ENCODE data around the gene CCDC12.

Gene CCDC12

DNA sequence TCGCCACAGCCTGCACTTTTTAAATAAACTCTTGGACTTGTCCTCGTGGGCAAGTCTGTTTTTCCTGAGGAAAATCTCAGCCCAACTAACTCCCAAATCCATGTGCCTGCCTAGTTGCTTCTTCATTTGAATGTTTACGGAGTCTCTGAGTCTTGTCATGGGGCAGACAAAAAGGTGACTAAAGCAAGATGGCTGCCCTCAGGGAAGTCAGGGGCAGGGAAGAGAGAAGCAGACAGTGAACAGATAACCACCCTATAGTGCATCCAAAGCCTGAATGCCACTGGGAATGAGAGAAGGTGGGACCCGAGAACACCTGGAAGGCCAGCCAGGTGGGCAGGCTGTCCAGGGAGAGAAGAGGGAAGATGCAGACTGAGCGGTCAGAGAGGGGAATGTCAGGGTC lies 21.4 kb downstream of the CCDC12 start:
- no peak for DNase-seq (ENCODE audit: low spot score)

DNA sequence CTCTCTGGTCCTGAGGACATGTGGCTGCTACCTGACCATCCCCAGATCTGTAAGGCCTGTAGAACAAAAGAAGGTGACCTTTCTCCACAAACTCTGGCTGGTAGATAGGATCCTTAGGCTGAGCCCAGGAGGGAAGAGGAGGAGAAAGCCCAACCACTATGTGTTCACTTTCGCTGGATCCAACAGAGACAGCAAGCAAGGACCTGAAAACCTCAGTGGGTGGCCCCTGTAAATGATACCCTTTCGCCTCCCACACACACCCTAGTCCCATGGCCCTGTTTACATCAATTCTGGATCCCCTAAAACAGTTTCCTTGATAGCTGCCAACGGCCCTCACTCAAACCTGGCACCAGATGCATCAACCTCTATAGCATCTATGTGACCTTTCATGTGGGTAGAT lies 22.4 kb downstream of the CCDC12 start:
- DNase-seq (ENCODE audit: low spot score): no peak

DNA sequence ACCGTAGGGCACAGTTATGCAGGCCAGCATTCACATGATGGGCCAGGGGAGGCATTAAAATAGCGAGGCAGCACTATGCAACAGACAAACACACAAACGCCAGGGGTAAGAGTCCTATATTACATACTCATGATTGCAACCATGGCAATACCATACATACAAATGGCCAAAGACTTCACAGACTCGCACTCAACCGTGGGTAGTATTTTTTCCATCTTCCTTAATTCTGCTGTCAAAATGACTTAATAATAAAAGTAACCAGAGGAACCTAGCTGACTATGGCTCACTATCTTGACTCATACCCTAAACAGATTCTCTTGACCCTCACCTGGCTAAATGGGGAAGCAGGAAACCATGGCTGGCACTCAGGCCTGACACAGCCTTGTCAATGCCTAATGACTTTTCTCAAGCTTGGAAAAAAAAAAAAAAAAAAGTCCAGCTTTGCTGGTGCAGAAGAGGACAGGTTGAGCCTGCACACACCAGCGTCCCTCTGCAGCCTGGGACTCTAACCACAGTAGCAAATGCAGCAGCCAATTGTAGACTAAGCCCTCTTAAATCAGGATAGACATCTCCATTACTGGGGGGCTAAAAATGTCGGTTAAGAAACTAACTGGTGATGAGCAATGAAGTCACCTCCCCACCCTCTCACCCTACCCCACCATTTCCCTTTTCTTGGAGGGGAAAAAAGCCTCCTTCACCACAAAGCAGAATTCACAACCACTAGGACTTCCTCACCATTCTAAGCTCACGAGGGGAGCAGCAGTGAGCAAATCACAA lies 23.1 kb downstream of the CCDC12 start:
- DNase-seq (ENCODE audit: low spot score): no peak

DNA sequence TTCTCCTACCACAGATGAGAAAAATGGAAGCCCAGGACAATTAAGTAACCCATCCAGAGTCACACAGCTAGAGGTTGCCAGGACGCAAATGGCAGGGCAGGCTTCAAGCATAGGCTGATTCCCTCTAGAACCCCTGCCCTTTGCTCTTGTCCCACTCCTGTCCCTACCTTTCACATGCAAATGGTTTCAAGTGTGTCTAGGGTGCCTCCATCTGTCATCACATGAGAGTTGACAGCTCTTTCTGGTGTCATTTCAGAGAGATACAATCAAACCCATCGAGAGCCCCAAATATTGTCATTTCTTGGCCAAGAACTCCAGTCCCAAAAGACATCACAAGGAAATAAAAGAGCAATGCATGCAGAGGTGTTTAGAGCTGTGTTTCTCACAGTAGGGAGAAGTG lies 23.7 kb downstream of the CCDC12 start:
- DNase-seq (ENCODE audit: low spot score): no peak

DNA sequence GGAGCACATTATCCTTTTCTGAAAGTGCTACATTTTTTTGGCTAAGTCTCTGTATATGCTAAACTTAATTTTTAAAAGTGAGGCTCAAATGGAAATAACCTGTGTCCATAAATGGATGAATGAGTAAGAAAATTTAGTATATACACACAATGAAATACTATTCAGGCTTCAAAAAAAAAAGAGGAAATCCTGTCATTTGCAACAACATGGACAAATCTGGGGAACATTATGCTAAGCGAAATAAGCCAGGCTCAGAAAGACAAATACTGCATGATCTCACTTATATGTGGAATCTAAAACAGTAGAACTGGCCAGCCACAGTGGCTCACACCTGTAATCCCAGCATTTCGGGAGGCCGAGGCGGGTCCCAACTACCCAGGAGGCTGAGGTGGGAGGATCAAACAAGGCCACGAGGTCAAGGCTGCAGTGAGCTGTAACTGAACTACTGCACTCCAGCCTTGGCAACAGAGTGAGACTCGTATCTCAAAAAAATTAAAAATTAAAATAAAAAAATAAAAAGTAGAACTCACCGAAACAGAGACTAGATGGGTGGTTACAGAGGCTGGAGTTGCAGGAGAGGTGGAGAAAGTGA lies 25.8 kb downstream of the CCDC12 start:
- DNase-seq (ENCODE audit: low spot score): no peak

DNA sequence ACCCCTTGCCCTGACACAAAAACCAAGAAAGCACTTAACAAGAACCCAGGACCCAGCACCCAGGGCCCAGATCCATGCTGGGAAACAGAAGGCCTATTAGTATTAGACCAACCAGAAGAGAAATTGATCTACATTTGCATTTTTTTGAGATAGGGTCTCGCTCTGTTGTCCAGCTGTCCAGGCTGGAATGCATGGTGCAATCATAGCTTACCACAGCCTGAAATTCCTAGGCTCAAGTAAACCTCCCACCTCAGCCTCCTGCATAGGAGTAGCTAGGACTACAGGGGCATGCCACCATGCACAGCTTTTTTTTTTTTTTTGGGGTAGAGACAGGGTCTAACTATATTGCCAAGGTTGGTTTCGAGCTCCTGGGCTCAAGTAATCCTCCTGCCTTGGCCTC lies 26.4 kb downstream of the CCDC12 start:
- DNase-seq (ENCODE audit: low spot score): no peak

DNA sequence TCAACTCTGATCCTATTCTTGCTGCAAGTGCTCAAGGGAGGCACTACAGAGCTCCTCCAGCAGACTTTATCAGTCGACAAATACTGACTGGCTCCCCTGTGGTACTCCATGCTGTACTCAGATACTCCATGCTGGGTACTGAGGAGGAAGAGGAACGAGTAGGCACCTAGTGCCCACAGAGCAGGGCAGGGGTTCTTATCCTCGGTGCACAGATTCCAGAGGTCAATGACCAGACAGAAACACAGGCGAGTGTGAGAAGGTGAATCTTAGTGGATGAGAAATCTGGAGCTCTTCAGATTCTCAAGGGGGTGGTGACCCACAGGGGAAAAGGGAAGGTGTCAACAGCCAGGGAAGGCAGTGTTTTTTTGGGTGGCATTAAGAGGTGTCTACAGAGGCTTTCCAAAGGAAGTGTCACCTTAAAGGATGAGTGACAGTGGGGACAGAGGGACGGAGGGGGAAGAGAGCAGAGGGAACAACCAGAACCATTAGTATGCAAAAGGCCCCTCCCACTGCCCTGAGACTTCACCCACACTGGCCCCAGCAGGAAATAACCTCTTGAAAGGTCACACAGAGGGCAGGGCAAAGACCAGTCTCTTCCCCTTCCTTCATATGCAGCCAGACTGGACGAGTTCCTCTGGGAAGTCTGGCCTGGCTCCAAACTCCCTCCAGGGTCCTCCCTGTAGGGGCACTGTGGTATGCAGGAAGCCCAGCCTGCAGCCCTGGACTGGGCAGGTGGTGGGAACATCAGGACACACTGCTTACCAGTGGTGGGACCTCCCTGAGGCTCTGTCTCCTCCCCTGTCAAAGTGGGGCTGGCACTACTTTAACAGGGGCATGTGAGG lies 27.5 kb downstream of the CCDC12 start:
- DNase-seq (ENCODE audit: low spot score): no peak

DNA sequence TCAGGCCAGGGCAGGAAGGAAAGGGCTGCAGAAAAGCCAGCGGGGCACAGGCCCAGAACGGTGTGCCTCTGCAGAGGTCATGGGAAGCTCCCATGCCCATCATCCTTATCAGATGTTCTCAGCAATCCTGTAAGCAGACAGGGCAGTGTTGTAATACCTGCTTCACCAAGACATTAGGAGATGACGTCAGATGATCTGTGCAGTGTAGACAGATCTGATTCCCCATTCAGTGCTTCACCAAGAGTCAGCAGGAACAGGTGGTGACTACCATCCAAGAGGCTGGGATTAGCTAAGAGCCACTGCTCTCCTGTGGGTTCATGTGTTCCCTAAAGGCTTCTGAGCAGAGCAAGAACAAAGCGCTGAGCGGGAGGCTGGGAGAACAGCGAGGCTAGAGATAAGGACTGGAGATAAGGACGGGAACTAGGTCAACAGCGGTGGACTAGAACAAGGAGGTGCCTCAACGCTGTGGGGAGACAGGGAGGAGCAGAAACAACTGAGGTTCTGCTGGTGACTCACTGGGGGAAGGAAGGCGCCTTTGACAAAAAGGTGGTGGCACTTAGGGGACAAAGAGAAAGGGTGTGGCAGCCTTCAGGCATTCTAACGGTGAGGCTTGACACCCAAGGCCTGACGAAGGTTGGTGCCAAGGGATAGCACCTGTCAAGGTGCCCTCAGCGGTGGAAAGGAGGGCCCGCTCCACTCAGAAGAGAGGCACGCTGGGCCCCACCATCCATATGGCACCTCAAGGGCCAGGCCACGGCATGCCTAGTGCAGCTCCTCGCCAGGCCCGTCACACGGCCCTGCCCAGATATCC lies 28.4 kb downstream of the CCDC12 start:
- DNase-seq (ENCODE audit: low spot score): no peak

DNA sequence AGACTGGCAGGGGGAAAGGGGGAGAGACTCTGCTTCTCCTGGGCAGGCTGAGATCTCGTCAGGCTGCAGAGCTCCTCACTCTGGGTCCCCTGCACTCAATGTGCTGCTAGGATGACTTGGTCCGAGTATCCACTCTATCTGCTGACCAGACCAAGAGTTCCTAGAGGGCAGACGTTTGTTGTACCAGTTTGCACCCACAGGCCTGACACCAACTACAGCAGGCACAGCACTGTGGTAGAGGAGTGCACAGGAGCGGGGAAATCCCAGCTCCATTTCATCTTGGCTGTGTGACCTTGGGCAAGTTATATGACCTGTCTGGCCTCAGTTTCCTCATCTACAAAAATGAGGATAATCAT lies 29.0 kb downstream of the CCDC12 start:
- no peak for DNase-seq (ENCODE audit: low spot score)

DNA sequence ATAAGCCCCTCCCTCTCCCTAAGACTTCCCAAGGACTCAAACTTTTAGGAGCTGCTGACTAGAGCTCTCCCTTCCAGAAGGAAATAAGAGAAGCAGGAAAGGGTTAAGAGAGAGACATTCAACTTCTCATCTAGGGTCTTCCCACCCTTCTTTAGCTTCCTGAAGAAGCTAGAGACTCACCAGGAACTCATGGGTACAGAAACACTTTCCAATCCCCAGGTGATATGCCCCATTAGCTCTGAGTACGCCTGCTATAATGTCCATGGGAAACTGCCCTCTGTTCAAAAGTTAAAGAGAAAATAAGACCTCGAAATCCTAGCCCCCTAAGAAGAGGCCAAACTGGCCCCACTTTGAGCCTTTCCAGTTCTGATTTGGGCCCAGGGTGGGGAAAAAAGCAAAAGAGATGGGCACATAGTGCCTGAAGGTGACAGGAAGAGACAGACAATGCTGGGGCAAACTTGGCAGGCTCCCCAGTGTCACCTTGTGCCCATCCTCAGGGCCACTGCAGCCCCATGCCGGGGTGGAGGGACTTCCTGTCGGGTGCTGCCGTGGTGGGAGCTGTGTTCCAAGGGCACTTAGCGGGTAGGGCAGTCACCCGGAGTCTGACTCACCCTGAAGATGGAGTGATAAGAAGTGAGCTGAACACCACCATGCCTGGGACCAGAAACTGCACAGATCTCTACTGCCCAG lies 29.5 kb downstream of the CCDC12 start:
- DNase-seq (ENCODE audit: low spot score): peak; percentile 29

DNA sequence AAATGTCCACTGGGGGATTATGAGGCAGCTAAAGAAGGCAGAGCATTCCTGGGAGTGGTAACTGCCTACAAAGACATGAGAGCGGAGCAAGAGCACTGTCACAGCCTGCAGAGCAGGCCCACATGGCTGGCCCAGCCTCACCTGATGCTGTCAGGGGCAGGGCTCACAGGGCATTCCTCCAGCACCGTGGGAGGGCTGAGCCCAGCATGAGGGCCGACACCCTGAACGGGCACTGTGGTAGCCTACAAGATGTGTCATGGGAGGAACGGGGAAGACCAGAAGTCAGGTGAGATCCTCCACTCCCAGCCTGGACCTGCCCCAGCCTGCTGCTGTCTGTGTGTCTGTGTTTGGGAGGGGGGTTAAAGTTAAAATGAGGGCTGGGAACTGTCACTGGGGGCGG lies 30.1 kb downstream of the CCDC12 start:
- no peak for DNase-seq (ENCODE audit: low spot score)

DNA sequence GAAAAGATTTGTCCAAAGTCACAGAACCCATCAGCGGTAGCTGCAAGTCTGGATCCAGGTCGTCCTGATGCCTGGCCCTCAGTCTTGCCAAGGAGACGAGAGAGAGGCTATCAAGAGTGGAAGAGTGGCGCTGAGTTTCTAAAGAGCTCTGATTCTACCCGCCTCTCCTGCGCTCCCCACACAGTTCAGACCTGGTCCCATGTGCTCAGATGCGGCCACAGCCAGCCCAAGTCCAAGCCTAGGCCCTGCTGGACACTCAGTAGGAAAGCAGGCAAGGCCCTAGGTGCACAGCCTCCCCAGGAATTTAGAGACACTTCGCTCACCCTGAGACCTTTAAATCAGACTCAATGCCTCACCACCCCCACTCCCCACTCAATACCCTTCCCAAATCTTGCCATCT lies 32.4 kb downstream of the CCDC12 start:
- no peak for DNase-seq (ENCODE audit: low spot score)

DNA sequence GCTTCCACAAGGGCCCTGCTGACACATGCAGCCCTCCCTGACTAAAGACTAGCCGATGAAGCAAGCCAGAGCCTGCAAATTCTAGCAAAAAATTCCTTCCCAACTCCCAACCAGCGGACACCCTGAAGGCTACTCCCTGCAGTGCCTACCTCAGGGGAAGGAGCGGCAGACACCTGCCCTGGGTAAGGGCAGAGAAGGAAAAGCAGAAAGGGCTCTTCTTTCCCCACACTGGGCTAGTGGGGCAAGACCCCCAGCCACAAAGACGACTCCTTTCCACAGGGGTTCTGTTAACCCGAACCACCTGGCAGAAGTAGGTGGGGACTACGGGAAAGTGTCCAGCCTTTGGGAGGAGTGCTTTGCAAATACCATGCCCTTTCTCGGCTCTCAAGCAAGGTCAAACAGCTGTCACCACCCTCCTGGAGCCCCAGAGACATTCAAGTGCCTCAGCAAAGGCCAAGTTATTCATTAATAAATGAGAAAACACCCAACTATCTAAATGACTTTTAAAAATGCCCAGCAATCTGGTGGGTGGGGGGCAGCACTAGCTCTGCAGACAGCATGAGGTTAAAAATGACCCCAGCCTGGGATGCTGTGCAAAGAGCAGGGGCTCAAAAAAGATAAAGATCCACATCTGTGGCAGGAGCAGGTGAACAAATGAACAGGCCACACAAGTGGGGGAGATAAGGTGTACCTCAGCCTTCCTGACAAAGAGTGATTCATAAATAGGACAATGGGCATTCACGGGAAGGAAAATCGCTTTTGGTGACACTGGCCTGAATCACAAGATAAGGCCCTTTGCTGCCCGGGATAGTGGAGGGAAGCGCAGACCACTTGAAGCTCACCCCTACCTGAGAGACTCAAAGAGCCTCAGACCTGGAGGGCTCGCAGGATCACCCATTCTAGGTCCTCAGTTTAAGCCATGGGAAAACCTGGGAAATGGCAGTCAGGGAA lies 33.0 kb downstream of the CCDC12 start:
- DNase-seq (ENCODE audit: low spot score): no peak

DNA sequence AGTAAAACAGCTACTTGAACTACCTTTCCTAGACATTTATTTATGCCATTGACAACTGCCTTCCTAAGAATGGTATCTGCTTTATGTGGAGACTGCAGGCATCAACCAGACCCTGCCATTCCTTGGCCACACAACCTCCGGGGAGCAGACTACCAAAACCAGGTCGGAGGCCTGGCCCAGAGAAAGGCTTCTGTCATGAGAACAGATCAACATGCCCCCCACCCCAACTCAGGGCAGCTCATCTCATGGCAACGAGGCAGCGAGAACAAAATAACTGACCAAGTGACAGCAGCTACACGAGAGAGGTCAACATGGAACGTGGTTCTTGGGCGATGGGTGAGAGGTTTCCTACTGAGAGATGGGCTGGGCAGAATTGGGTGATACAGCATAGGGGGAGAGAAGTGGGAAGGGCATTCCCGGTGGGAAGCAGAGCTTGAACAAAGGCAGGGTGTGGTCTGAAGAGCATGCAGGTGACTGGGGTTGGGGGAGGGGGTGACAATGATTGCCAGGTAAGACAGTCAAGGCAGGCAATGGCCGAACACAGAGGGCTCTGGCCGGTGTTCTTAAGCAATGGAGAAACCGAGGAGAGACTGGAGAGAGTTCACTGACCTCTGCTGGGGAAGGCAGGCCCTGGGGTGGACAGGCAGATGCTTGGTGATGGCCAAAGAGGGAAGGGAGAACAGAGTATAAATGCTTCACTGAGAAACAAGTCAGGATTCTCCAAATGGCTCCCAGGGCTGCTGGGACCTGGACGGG lies 33.9 kb downstream of the CCDC12 start:
- DNase-seq (ENCODE audit: low spot score): no peak

DNA sequence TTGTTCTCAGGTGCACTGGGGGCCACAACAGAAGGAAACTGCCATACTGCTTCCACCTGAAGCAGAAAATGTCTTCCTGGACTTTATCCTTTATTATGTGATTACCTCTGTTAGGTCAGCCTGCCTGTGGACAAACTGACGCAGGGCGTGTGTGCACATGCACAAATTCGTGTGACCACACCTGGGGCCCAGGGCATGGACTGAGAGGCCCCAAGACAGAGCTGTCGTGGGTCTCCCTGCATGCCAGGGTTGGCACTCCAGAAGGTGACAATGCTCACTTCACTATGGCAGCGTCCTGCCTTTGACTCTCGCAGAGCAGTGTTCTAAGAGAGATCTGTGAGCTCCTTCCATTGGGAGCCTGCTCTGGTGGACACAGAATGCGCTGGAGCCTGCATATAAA lies 34.5 kb downstream of the CCDC12 start:
- DNase-seq (ENCODE audit: low spot score): no peak

DNA sequence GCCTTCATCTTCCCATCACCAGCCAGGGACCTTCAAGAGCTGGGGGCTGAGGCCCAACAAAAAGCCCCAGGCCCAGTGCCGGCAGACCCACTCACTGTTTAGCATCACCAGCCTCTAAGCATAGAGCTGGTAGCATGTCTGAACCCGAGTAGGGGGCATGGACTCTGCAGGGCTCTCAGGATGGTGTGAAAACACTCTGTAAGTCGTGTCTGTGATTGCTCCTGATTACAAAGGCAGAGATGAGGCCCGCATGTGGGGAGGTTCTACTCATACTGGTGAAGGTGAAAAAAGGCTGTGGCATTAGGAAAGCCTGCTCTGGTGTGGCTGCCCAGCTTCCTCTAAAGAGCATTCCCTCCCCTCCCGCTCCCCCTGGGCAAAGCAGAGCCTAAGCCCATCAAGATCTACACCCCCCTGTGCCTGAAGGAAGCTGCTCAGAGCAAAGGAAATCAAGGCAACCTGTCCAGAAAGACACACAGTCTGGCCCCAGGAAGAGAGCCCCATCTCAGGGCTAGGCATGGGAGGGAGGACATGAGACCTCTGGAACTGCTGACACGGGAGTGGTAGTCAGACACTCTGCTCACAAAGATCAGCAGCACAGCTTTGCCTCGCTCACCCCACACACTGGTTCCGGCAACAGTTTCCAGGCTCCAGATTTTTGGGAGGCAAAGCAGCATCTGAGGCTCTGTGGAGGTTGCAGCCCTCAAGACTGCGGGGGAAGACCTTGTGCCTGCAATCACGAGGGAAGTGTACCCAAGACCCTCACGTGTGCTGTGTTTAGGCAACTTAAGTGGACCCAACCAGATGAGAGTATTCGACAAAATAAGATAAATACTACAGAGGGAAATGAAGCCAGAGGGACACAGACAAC lies 36.7 kb downstream of the CCDC12 start:
- DNase-seq (ENCODE audit: low spot score): no peak

DNA sequence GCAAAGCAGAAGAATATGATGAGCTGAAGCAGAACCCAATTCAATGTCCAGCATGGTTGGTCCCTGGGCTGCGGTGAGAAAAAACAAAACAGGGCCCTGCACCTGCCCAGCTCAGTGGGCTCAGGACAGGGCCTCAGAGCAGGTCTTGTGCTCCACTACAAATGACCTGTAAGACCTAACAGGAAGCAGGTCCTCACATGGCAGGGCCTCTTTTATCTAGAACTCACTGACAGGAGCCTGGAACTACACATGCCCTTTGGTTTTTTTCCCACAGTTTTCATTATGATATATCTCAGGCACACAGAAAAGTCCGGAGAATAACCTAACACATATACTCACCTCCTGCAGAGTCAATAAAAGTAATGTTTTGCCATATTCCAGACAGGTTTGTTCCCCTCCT lies 38.4 kb downstream of the CCDC12 start:
- DNase-seq (ENCODE audit: low spot score): no peak

DNA sequence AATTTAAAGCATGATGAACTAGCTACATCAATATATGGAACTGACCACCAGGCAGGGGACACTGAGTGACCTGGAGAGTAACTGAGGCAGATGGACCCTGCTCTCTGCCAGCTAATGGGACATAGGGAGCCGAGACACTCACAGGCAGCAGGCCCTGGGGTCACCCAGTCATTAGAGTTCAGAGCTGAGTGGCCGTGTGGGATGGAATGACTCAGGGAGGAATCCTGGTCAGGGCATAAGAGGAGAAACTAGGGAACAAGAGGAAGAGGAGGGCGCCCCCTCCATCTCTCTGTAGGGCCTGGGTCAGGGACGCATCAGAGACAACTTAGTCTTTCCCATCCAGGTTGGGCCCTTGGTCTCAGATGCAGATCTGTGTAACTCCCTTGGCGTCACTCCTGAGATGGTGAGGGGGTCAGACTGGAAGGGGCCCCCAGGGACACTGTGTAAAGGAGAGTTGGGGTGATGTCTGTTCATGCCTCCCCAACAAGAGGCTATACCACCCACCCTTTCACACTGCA lies 39.8 kb downstream of the CCDC12 start:
- no peak for DNase-seq (ENCODE audit: low spot score)
